GM12865 (cell line): ENCODE data around the gene LINGO4.
"Not testable (repeated sequence)": the region's sequence is repeated elsewhere in the genome, so short reads cannot be mapped to it uniquely, and the experiment has no call there.

ENCODE experiments used
- DNase-seq: peaks from one replicate; pipeline ENCODE4 v3.0.0; 2010; ENCODE audit warnings: low read depth
- H3K4me3 ChIP-seq: 2 replicates; pipeline ENCODE4 v1.5.1; 2011; ENCODE audit warnings: mild to moderate bottlenecking, low read depth, low read length, control low read depth
- CTCF ChIP-seq: IDR thresholded peaks from 2 replicates; pipeline ENCODE4 v1.5.1; 2011; ENCODE audit warnings: low read length, control low read depth, low read depth, inconsistent platforms; ENCODE audit not compliant: insufficient read depth; ENCODE audit errors: missing control alignments

The LINGO4 gene

GRCh38 chr1:151790071-151790939 lies 14.9 kb downstream of the LINGO4 start, which contains the start of gene TDRKH:
TSS of gene TDRKH (minus strand) at chr1:151790500. CDS start at chr1:151783022, 7,478 bp downstream.
- peak within 1 kb of the TSS; percentile 82 for H3K4me3 ChIP-seq
- TF ChIP-seq CTCF, result peak; percentile 13
- peak; percentile 100 for DNase-seq

- H3K4me3 ChIP-seq, result no peak overlapping the region
- no peak for DNase-seq
- no peak for TF ChIP-seq CTCF
Observed at GRCh38 chr1:151787689-151788088, 17.5 kb downstream of the LINGO4 start.

GRCh38 chr1:151783796-151784195 lies 21.4 kb downstream of the LINGO4 start:
- no peak for TF ChIP-seq CTCF
- no peak overlapping the region for H3K4me3 ChIP-seq

GRCh38 chr1:151782741-151783140 lies 22.5 kb downstream of the LINGO4 start:
- TF ChIP-seq CTCF, result no peak
- no peak for DNase-seq
- no peak overlapping the region for H3K4me3 ChIP-seq

More at GRCh38 chr1:151783796-151784195, 21.4 kb downstream of the LINGO4 start:
- no peak for DNase-seq

- not testable (repeated sequence) for H3K4me3 ChIP-seq, DNase-seq
Observed at GRCh38 chr1:151782026-151782425, 23.2 kb downstream of the LINGO4 start.

- not testable (repeated sequence) for DNase-seq, H3K4me3 ChIP-seq
Observed at GRCh38 chr1:151780736-151781135, 24.5 kb downstream of the LINGO4 start.

GRCh38 chr1:151779852-151780251 lies 25.4 kb downstream of the LINGO4 start:
- no peak overlapping the region for H3K4me3 ChIP-seq
- no peak for TF ChIP-seq CTCF
- no peak for DNase-seq

- TF ChIP-seq CTCF, result no peak
- H3K4me3 ChIP-seq, result no peak overlapping the region
- no peak for DNase-seq
Observed at GRCh38 chr1:151777317-151777716, 27.9 kb downstream of the LINGO4 start.
